A673 (cell line): ENCODE measurements around the gene PPP6R2.

Experiments used
- CTCF ChIP-seq: fragments of 300-800, 200-600 bp; sonication (generic); conservative IDR thresholded peaks from 2 replicates; pipeline ENCODE4 v1.5.1; 2017; ENCODE audit warnings: low read depth, mild to moderate bottlenecking, antibody characterized with exemption, low read length, moderate library complexity, mixed read lengths
- EZH2 ChIP-seq: fragments of 200-600 bp; sonication (generic); IDR thresholded peaks from 2 replicates; pipeline ENCODE4 v1.6.1; 2017; ENCODE audit warnings: borderline replicate concordance, low read depth, mild to moderate bottlenecking, mixed read lengths, antibody characterized with exemption, low read length; ENCODE audit not compliant: poor library complexity, severe bottlenecking

- TF ChIP-seq CTCF (no peak), EZH2 (no peak)
Observed at GRCh38 chr22:50308597-50308935, 34.6 kb upstream of the PPP6R2 start.
